GM12874 (cell line): Measurements from ENCODE around the gene CLIC6.

Experiments
- CTCF ChIP-seq: IDR thresholded peaks from 2 replicates; pipeline ENCODE4 v1.5.1; 2011; ENCODE audit warnings: low read depth, mild to moderate bottlenecking, control low read depth, low read length, moderate library complexity; ENCODE audit not compliant: insufficient read depth

Gene CLIC6

DNA sequence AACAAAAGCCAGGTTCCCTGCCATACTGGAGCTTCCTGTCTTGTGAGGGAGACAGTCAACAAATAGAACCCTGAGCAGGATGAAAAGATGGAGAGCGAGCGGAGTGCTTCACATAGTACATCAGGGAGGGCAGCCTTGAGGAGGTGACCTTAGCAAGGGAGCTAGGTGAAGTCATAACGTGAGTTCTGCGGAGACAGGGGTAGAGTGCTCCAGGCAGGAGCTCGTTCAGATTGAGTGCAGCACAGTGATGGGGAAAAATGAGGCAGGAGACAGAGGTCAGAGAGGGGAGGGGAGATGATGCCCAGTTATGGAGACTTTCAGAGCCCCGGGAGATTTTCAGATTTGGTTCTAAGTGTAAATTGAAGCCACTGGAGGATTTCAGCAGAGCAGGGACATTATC is 15.3 kb upstream of the CLIC6 start:
- TF ChIP-seq CTCF: no peak

DNA sequence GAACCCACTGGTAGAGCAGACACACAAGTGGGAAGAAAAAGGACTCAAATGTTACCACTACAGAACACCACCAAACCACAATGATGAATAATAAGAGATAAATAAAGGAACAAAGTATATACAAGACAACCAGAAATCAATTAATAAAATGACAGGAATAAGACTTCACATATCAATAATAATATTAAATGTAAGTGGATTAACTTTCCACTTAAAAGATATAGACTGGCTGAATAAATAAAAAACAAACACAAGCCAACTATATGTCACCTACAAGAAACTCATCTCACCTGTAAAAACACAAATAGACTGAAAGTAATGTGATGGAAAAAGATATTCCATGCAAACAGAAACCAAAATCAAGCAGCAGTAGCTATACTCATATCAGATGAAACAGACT is 6.9 kb upstream of the CLIC6 start:
- TF ChIP-seq CTCF: no peak

DNA sequence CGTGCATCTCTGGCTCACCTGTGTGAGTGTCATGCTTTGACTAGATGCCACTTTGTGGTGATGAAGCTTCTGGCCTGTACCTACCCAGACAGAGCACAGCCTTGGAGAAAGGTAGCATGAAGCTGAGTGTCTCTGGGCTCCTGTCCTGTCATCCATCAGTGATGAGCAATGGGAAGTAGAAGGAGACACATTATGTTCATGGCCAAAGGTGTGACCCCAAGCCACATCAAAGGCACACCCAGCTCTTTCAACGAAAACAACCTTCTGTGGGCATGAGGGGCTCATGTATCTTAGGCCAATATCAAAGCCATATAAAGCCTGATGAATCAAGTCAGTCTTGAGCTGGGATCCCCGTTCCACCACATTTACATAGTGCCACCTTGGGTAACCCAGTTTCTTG is 1.0 kb upstream of the CLIC6 start:
- no peak for TF ChIP-seq CTCF

- no peak for TF ChIP-seq CTCF
Observed at GRCh38 chr21:34669149-34669879, 520 bp downstream of the CLIC6 start.

DNA sequence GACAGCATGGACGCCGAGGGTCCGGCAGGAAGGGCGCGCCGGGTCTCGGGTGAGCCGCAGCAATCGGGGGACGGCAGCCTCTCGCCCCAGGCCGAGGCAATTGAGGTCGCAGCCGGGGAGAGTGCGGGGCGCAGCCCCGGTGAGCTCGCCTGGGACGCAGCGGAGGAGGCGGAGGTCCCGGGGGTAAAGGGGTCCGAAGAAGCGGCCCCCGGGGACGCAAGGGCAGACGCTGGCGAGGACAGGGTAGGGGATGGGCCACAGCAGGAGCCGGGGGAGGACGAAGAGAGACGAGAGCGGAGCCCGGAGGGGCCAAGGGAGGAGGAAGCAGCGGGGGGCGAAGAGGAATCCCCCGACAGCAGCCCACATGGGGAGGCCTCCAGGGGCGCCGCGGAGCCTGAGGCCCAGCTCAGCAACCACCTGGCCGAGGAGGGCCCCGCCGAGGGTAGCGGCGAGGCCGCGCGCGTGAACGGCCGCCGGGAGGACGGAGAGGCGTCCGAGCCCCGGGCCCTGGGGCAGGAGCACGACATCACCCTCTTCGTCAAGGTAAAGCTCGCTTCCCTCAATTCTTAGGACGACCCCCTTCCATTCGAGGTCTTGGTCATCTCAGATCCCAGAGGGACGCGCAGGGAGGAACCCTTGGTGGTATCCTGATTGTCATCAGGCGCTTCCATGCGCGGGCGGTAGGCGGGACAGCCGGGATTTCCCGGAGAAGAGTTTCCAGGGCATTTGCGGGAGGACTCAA is 1.6 kb downstream of the CLIC6 start:
- TF ChIP-seq CTCF: peak; percentile 42

- peak; percentile 30 for TF ChIP-seq CTCF
Observed at GRCh38 chr21:34670962-34671348, 2.2 kb downstream of the CLIC6 start.

DNA sequence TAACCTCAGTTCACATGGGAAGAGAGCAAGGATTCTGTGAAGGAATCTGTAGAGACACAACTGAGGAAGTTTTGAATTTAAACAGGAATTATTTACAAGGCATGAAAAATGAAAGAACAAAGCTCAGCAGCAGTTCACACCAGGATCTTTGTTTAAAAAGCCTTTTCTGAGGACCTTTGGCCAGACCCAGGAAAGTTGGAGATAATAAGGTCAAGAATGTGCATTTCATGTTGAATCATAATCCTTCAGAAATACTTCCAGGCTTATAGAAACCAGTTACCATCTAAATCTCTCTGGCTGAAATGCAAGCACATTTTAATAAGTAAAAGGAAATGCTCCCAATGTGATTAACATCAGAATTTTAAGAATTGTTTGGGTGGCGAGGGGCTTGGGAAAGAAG is 2.7 kb downstream of the CLIC6 start:
- no peak for TF ChIP-seq CTCF
